H9 (cell line): ENCODE data around the gene CPB2. TPM values are rescaled to one million over a fixed set of nuclear protein-coding genes. Genes with fewer than 3 reads are reported as not detected.

Experiments used
- DNase-seq: peaks from one replicate; pipeline ENCODE4 v3.0.0-alpha.2; 2017
- H2AFZ ChIP-seq: one replicate; pipeline ENCODE4 v1.6.1; 2013; ENCODE audit warnings: mild to moderate bottlenecking, low read length, control low read depth, moderate library complexity
- H2AK5ac ChIP-seq: 2 replicates; pipeline ENCODE4 v1.6.1; 2013; ENCODE audit warnings: low read length, control low read depth, mixed read lengths; ENCODE audit not compliant: insufficient read length
- H2BK120ac ChIP-seq: one replicate; pipeline ENCODE4 v1.6.1; 2013; ENCODE audit warnings: low read depth, mild to moderate bottlenecking, low read length, control low read depth, inconsistent platforms; ENCODE audit not compliant: poor library complexity, severe bottlenecking
- H2BK12ac ChIP-seq: 2 replicates; pipeline ENCODE4 v1.6.1; 2013; ENCODE audit warnings: low read length, control low read depth, mixed read lengths, low read depth; ENCODE audit not compliant: insufficient read length
- H2BK15ac ChIP-seq: 2 replicates; pipeline ENCODE4 v1.6.1; 2013; ENCODE audit warnings: low read depth, low read length, control low read depth
- H2BK20ac ChIP-seq: one replicate; pipeline ENCODE4 v1.6.1; 2013; ENCODE audit warnings: low read depth, mild to moderate bottlenecking, low read length, control low read depth, inconsistent platforms; ENCODE audit not compliant: poor library complexity, severe bottlenecking
- H2BK5ac ChIP-seq: 2 replicates; pipeline ENCODE4 v1.6.1; 2013; ENCODE audit warnings: low read length, control low read depth, mixed read lengths; ENCODE audit not compliant: insufficient read length
- H3K14ac ChIP-seq: 2 replicates; pipeline ENCODE4 v1.6.1; 2013; ENCODE audit warnings: low read length, control low read depth; ENCODE audit not compliant: insufficient read depth
- H3K18ac ChIP-seq: 2 replicates; pipeline ENCODE4 v1.6.1; 2013; ENCODE audit warnings: low read depth, mild to moderate bottlenecking, mixed read lengths, low read length, control low read depth; ENCODE audit not compliant: insufficient read length
- H3K23ac ChIP-seq: 2 replicates; pipeline ENCODE4 v1.6.1; 2013; ENCODE audit warnings: low read length, control low read depth, mixed read lengths, low read depth; ENCODE audit not compliant: insufficient read length
- H3K23me2 ChIP-seq: 2 replicates; pipeline ENCODE4 v1.6.1; 2013; ENCODE audit warnings: low read depth, mild to moderate bottlenecking, mixed read lengths, low read length, control low read depth; ENCODE audit not compliant: insufficient read length, poor library complexity, severe bottlenecking
- H3K27ac ChIP-seq: 2 replicates; pipeline ENCODE4 v1.5.1; 2013; ENCODE audit warnings: low read length, control low read depth, mixed read lengths, low read depth; ENCODE audit not compliant: insufficient read length
- H3K27me3 ChIP-seq: 2 replicates; pipeline ENCODE4 v1.6.1; 2013; ENCODE audit warnings: low read length, control low read depth, inconsistent platforms; ENCODE audit not compliant: insufficient read depth
- H3K4ac ChIP-seq: 2 replicates; pipeline ENCODE4 v1.6.1; 2013; ENCODE audit warnings: low read depth, mild to moderate bottlenecking, control low read depth, inconsistent platforms, low read length, moderate library complexity
- H3K4me1 ChIP-seq: 2 replicates; pipeline ENCODE4 v1.6.1; 2013; ENCODE audit warnings: low read length, control low read depth, inconsistent platforms; ENCODE audit not compliant: insufficient read depth
- H3K4me2 ChIP-seq: 2 replicates; pipeline ENCODE4 v1.6.1; 2013; ENCODE audit warnings: low read length, control low read depth, mixed read lengths; ENCODE audit not compliant: insufficient read length, insufficient read depth
- H3K56ac ChIP-seq: 2 replicates; pipeline ENCODE4 v1.6.1; 2013; ENCODE audit warnings: low read depth, mild to moderate bottlenecking, mixed read lengths, low read length, control low read depth; ENCODE audit not compliant: insufficient read length
- H3K79me1 ChIP-seq: 2 replicates; pipeline ENCODE4 v1.6.1; 2013; ENCODE audit warnings: low read depth, mild to moderate bottlenecking, moderate library complexity, low read length, control low read depth, inconsistent platforms; ENCODE audit not compliant: insufficient read depth, poor library complexity, severe bottlenecking
- H3K79me2 ChIP-seq: 2 replicates; pipeline ENCODE4 v1.6.1; 2013; ENCODE audit warnings: low read length, control low read depth, inconsistent platforms; ENCODE audit not compliant: insufficient read depth
- H3K9ac ChIP-seq: 2 replicates; pipeline ENCODE4 v1.6.1; 2013; ENCODE audit warnings: low read length, control low read depth, mixed read lengths; ENCODE audit not compliant: insufficient read length; ENCODE audit errors: extremely low read depth
- H3K9me3 ChIP-seq: one replicate; pipeline ENCODE4 v1.6.1; 2013; ENCODE audit warnings: low read depth, low read length, inconsistent platforms; ENCODE audit not compliant: control insufficient read depth
- H3T11ph ChIP-seq: one replicate; pipeline ENCODE4 v1.6.1; 2013; ENCODE audit warnings: mild to moderate bottlenecking, low read length, control low read depth, inconsistent platforms
- H4K20me1 ChIP-seq: one replicate; pipeline ENCODE4 v1.6.1; 2013; ENCODE audit not compliant: control insufficient read depth, insufficient read length, insufficient read depth
- H4K5ac ChIP-seq: 2 replicates; pipeline ENCODE4 v1.6.1; 2013; ENCODE audit warnings: low read depth, mild to moderate bottlenecking, mixed read lengths, low read length, control low read depth; ENCODE audit not compliant: insufficient read length
- H4K8ac ChIP-seq: replicated peaks from 2 replicates; pipeline ENCODE4 v1.6.1; 2013; ENCODE audit warnings: low read length, control low read depth, mixed read lengths, low read depth; ENCODE audit not compliant: insufficient read length
- H4K91ac ChIP-seq: 2 replicates; pipeline ENCODE4 v1.6.1; 2013; ENCODE audit warnings: low read depth, mild to moderate bottlenecking, moderate library complexity, mixed read lengths, low read length, control low read depth; ENCODE audit not compliant: insufficient read length
- H3K27ac Mint-ChIP-seq, 3 experiments: 2 replicates in 2 of 3; 3 replicates in 1 of 3; pipeline ENCODE4 v1.8.0; 2020 to 2021; ENCODE audit warnings: mixed read lengths in 3 of 3, mild to moderate bottlenecking in 1 of 3, moderate library complexity in 1 of 3
- H3K27me3 Mint-ChIP-seq: 2 replicates; pipeline ENCODE4 v1.8.0; 2021; ENCODE audit warnings: low read depth, mild to moderate bottlenecking, moderate library complexity, mixed read lengths
- H3K36me3 Mint-ChIP-seq, 3 experiments: 2 replicates in 2 of 3; 3 replicates in 1 of 3; pipeline ENCODE4 v1.8.0; 2020 to 2021; ENCODE audit warnings: low read depth in 3 of 3, mixed read lengths in 3 of 3; ENCODE audit not compliant: insufficient read depth in 1 of 3
- H3K4me1 Mint-ChIP-seq, 2 experiments: 2 replicates each; pipeline ENCODE4 v1.8.0; 2020; ENCODE audit warnings: mixed read lengths in 2 of 2
- H3K4me3 Mint-ChIP-seq, 2 experiments: 2 replicates in 1 of 2; 3 replicates in 1 of 2; pipeline ENCODE4 v1.8.0; 2020 to 2021; ENCODE audit warnings: mild to moderate bottlenecking in 2 of 2, mixed read lengths in 2 of 2, moderate library complexity in 1 of 2
- H3K9me3 Mint-ChIP-seq, 2 experiments: 2 replicates in 1 of 2; 3 replicates in 1 of 2; pipeline ENCODE4 v1.8.0; 2020; ENCODE audit warnings: mild to moderate bottlenecking in 2 of 2, mixed read lengths in 2 of 2, moderate library complexity in 1 of 2
- WGBS: extraction: QIAGEN DNeasy Blood & Tissue Kit; methylation state at CpG from one replicate; pipeline ENCODE4 v1.1.7; 2013; ENCODE audit warnings: missing lambda C conversion rate, low lambda C conversion rate, mixed read lengths; ENCODE audit not compliant: insufficient read length; ENCODE audit errors: extremely low coverage; 5-methylcytosine and 5-hydroxymethylcytosine counted together
- total RNA-seq: library from RNA; stranded (reverse); gene quantifications from 2 replicates; pipeline ENCODE4 v1.2.1, GENCODE V29; 2021
- TF ChIP-seq, protein P1 (sequence below): fragments of 200-600 bp; sonication (generic); conservative IDR thresholded peaks from 3 replicates; pipeline ENCODE4 v1.8.0; 2021; ENCODE audit warnings: antibody characterized with exemption, mild to moderate bottlenecking

Gene CPB2
- total RNA-seq, 1 experiment from 2014 or later: not detected

DNA sequence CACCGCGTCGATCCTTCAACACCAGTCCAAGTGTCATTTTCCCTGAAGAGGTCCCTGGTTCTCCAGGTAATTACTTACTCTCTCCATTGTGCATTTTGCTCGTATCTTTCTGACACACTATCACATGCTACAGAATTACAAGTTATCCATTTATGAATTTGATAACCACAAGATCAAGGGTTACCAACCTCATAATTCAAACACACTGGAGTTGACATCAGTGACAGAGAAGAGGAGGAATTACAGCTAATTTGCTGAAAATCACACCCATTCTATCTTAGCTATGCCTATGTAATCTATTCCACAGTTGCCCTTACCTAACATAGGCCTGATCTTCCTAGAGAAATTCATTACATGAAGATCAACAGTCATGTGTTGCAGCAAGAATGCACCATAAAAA is 66.5 kb downstream of the CPB2 start:
- H2BK12ac ChIP-seq: no peak overlapping the region
- H3K56ac ChIP-seq: no peak overlapping the region
- no peak overlapping the region for H3K9ac ChIP-seq
- no peak overlapping the region for H3K4me3 Mint-ChIP-seq
- no peak for DNase-seq
- H3T11ph ChIP-seq: no peak overlapping the region
- H3K27me3 ChIP-seq: no peaks in the 10 kb centered on the region
- no peak overlapping the region for H3K14ac ChIP-seq
- H3K36me3 Mint-ChIP-seq: peaks cover 5 to 44% (median 30%) of the 10 kb centered on the region in 3 experiments; a peak in 6 of 7 replicates
- peaks cover 0 to 6% of the 10 kb centered on the region in 2 experiments; a peak in 1 of 4 replicates for H3K4me1 Mint-ChIP-seq
- H3K23me2 ChIP-seq: no peaks in the 10 kb centered on the region
- TF ChIP-seq, protein P1, sequence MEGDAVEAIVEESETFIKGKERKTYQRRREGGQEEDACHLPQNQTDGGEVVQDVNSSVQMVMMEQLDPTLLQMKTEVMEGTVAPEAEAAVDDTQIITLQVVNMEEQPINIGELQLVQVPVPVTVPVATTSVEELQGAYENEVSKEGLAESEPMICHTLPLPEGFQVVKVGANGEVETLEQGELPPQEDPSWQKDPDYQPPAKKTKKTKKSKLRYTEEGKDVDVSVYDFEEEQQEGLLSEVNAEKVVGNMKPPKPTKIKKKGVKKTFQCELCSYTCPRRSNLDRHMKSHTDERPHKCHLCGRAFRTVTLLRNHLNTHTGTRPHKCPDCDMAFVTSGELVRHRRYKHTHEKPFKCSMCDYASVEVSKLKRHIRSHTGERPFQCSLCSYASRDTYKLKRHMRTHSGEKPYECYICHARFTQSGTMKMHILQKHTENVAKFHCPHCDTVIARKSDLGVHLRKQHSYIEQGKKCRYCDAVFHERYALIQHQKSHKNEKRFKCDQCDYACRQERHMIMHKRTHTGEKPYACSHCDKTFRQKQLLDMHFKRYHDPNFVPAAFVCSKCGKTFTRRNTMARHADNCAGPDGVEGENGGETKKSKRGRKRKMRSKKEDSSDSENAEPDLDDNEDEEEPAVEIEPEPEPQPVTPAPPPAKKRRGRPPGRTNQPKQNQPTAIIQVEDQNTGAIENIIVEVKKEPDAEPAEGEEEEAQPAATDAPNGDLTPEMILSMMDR: no peak
- H3K27ac ChIP-seq: no peak overlapping the region
- no peak overlapping the region for H3K18ac ChIP-seq
- H3K27me3 Mint-ChIP-seq: no peaks in the 10 kb centered on the region
- no peaks in the 10 kb centered on the region for H3K9me3 ChIP-seq
- H2BK20ac ChIP-seq: no peak overlapping the region
- H3K27ac Mint-ChIP-seq: no peak overlapping the region
- no peaks in the 10 kb centered on the region for H3K4me1 ChIP-seq
- no peak overlapping the region for H3K4ac ChIP-seq
- no peaks in the 10 kb centered on the region for H3K79me2 ChIP-seq
- no peak overlapping the region for H2AFZ ChIP-seq
- H3K79me1 ChIP-seq: no peaks in the 10 kb centered on the region
- WGBS: no CpG with 5 or more reads among the region's 4 CpGs
- H2BK120ac ChIP-seq: no peak overlapping the region
- no peak overlapping the region for H2AK5ac ChIP-seq
- no peak overlapping the region for H3K4me2 ChIP-seq
- no peak overlapping the region for H2BK5ac ChIP-seq
- no peaks in the 10 kb centered on the region for H3K9me3 Mint-ChIP-seq
- H4K91ac ChIP-seq: no peak overlapping the region
- H4K8ac ChIP-seq: no peak overlapping the region
- no peak overlapping the region for H2BK15ac ChIP-seq
- no peak overlapping the region for H3K23ac ChIP-seq
- no peak overlapping the region for H4K5ac ChIP-seq
- H4K20me1 ChIP-seq: no peaks in the 10 kb centered on the region
